Fibroblast of mammary gland (primary cell): Measurements from ENCODE around the gene KCTD14.

ENCODE experiments used
- DNase-seq: peaks from one replicate; pipeline ENCODE4 v3.0.0-alpha.2; 2010; ENCODE audit warnings: low read depth
- H3K4me3 ChIP-seq: 2 replicates; pipeline ENCODE4 v1.5.1; 2011; ENCODE audit warnings: low read depth, mild to moderate bottlenecking, low read length, moderate library complexity; ENCODE audit not compliant: control insufficient read depth
- TF ChIP-seq, protein P1 (sequence below): conservative IDR thresholded peaks from 2 replicates; pipeline ENCODE4 v1.5.1; 2011; ENCODE audit warnings: low read depth, low read length, inconsistent platforms; ENCODE audit not compliant: control insufficient read depth, insufficient read depth

Gene KCTD14

DNA sequence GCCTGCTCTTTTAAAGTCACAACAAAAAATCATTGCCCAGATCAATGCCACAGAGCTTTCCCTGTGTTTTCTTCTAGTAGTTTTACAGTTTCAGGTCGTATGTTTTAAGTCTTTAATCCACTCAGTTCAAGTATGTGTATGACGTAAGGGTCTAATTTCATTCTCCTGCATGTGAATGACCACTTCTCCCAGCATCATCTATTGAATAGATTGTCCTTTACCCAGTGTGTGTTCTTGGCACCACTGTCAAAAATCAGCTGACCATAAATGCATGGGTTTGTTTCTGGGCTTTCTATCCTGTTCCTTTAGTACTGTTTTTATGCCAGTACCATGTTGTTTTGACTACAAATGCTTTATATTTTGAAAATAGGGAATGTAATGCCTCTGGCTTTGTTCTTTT, 56.7 kb downstream of the KCTD14 start:
- H3K4me3 ChIP-seq: no peak overlapping the region
- DNase-seq: no peak
- TF ChIP-seq, protein P1, sequence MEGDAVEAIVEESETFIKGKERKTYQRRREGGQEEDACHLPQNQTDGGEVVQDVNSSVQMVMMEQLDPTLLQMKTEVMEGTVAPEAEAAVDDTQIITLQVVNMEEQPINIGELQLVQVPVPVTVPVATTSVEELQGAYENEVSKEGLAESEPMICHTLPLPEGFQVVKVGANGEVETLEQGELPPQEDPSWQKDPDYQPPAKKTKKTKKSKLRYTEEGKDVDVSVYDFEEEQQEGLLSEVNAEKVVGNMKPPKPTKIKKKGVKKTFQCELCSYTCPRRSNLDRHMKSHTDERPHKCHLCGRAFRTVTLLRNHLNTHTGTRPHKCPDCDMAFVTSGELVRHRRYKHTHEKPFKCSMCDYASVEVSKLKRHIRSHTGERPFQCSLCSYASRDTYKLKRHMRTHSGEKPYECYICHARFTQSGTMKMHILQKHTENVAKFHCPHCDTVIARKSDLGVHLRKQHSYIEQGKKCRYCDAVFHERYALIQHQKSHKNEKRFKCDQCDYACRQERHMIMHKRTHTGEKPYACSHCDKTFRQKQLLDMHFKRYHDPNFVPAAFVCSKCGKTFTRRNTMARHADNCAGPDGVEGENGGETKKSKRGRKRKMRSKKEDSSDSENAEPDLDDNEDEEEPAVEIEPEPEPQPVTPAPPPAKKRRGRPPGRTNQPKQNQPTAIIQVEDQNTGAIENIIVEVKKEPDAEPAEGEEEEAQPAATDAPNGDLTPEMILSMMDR: no peak
